ENCODE data around the gene TMUB1.
A peak's percentile ranks its signal among the peaks of the same experiment; 100 is the strongest.

Gene TMUB1

GRCh38 chr7:151066273-151066974, 16.9 kb downstream of the TMUB1 start:
- no peak for DNase-seq

- DNase-seq = no peak
Measured at GRCh38 chr7:151065516-151065915, 17.8 kb downstream of the TMUB1 start.

GRCh38 chr7:151064993-151065392, 18.3 kb downstream of the TMUB1 start:
- DNase-seq = no peak

- no peak for DNase-seq
Measured at GRCh38 chr7:151064454-151064853, 18.8 kb downstream of the TMUB1 start.

GRCh38 chr7:151063212-151063561, 20.1 kb downstream of the TMUB1 start:
- DNase-seq = no peak

GRCh38 chr7:151062399-151063211, 20.7 kb downstream of the TMUB1 start:
- DNase-seq = no peak

- DNase-seq = no peak
Measured at GRCh38 chr7:151062111-151062398, 21.2 kb downstream of the TMUB1 start.

- DNase-seq = peak; percentile 58
Measured at GRCh38 chr7:151061213-151062110, 21.8 kb downstream of the TMUB1 start.

- DNase-seq = peak; percentile 65
Measured at GRCh38 chr7:151060416-151061212, 22.7 kb downstream of the TMUB1 start.

- no peak for DNase-seq
Measured at GRCh38 chr7:151060113-151060415, 23.2 kb downstream of the TMUB1 start.

GRCh38 chr7:151059367-151060112, 23.8 kb downstream of the TMUB1 start, which contains the start of gene SLC4A2:
TSS of gene SLC4A2 (plus strand) at chr7:151059589. CDS start at chr7:151061988, 2,399 bp downstream.
- DNase-seq = peak; percentile 38

GRCh38 chr7:151058781-151059366, 24.4 kb downstream of the TMUB1 start:
- DNase-seq = no peak

- DNase-seq = peak; percentile 99
Measured at GRCh38 chr7:151057989-151058780, 25.1 kb downstream of the TMUB1 start.

GRCh38 chr7:151057506-151057988, 25.7 kb downstream of the TMUB1 start, which contains the start of gene CDK5:
TSS of gene CDK5 (minus strand) at chr7:151057897. CDS start at chr7:151057848, 49 bp downstream.
- DNase-seq = no peak

GRCh38 chr7:151056666-151057505, 26.4 kb downstream of the TMUB1 start:
- DNase-seq = no peak

GRCh38 chr7:151056283-151056665, 27.0 kb downstream of the TMUB1 start:
- no peak for DNase-seq

GRCh38 chr7:151053751-151054150, 29.5 kb downstream of the TMUB1 start:
- DNase-seq = no peak

- DNase-seq = no peak
Measured at GRCh38 chr7:151053096-151053495, 30.2 kb downstream of the TMUB1 start.

GRCh38 chr7:151051108-151051507, 32.2 kb downstream of the TMUB1 start:
- DNase-seq = no peak
